Activated CD4-positive, alpha-beta T cell treated with anti-CD3 and anti-CD28 coated beads for 4 hours (primary cell): ENCODE measurements around the gene ACP4.

ENCODE experiments used
- DNase-seq, 2 donors: peaks; one replicate each; pipeline ENCODE4 v3.0.0-alpha.2; 2020

Gene ACP4

GRCh38 chr19:50826492-50827240 lies 36.5 kb downstream of the ACP4 start:
- DNase-seq, result no peak

- no peak for DNase-seq
Measured at GRCh38 chr19:50827476-50827875, 37.3 kb downstream of the ACP4 start.

GRCh38 chr19:50829801-50830200 lies 39.6 kb downstream of the ACP4 start:
- no peak for DNase-seq

GRCh38 chr19:50830266-50831025 lies 40.2 kb downstream of the ACP4 start:
- no peak for DNase-seq

GRCh38 chr19:50831026-50831396 lies 40.8 kb downstream of the ACP4 start:
- DNase-seq, result no peak

GRCh38 chr19:50832666-50833065 lies 42.5 kb downstream of the ACP4 start:
- no peak for DNase-seq

- no peak for DNase-seq
Measured at GRCh38 chr19:50833117-50833801, 43.0 kb downstream of the ACP4 start, which contains the start of gene KLK15. TSS of gene KLK15 (minus strand) at chr19:50833574. CDS start at chr19:50831492, 2,082 bp downstream.

- DNase-seq, result no peak
Measured at GRCh38 chr19:50833802-50834167, 43.6 kb downstream of the ACP4 start.

GRCh38 chr19:50835103-50835784 lies 45.0 kb downstream of the ACP4 start:
- no peak for DNase-seq

- DNase-seq, result peak; percentile 53 to 60
Measured at GRCh38 chr19:50835785-50836542, 45.7 kb downstream of the ACP4 start.

GRCh38 chr19:50836543-50837195 lies 46.5 kb downstream of the ACP4 start:
- DNase-seq, result no peak

- no peak for DNase-seq
Measured at GRCh38 chr19:50837300-50837699, 47.1 kb downstream of the ACP4 start.

- no peak for DNase-seq
Measured at GRCh38 chr19:50838239-50838638, 48.0 kb downstream of the ACP4 start.

GRCh38 chr19:50839712-50840655 lies 49.8 kb downstream of the ACP4 start:
- no peak for DNase-seq

GRCh38 chr19:50842130-50842529 lies 51.9 kb downstream of the ACP4 start:
- DNase-seq, result no peak

- DNase-seq, result no peak
Measured at GRCh38 chr19:50843205-50843604, 53.0 kb downstream of the ACP4 start.

- no peak for DNase-seq
Measured at GRCh38 chr19:50843701-50844221, 53.5 kb downstream of the ACP4 start.

GRCh38 chr19:50844296-50844935 lies 54.2 kb downstream of the ACP4 start:
- DNase-seq, result no peak
